C1 segment of cervical spinal cord (tissue), 14 donors: Measurements from ENCODE around the gene SOX18.
"Not testable (repeated sequence)": the region's sequence is repeated elsewhere in the genome, so short reads cannot be mapped to it uniquely, and the experiment has no call there.

Experiments used
- DNase-seq, 14 donors: peaks; one replicate each; lab custom pipeline; 2025; lab: John Stamatoyannopoulos, UW

SOX18 gene

GRCh38 chr20:64025101-64025825 lies 24.2 kb downstream of the SOX18 start:
- DNase-seq, result no peak

- DNase-seq, result no peak
These were observed 25.1 kb downstream of the SOX18 start for GRCh38 chr20:64024141-64024990.

- no peak for DNase-seq
These were observed 25.9 kb downstream of the SOX18 start for GRCh38 chr20:64023361-64024140.

DNA sequence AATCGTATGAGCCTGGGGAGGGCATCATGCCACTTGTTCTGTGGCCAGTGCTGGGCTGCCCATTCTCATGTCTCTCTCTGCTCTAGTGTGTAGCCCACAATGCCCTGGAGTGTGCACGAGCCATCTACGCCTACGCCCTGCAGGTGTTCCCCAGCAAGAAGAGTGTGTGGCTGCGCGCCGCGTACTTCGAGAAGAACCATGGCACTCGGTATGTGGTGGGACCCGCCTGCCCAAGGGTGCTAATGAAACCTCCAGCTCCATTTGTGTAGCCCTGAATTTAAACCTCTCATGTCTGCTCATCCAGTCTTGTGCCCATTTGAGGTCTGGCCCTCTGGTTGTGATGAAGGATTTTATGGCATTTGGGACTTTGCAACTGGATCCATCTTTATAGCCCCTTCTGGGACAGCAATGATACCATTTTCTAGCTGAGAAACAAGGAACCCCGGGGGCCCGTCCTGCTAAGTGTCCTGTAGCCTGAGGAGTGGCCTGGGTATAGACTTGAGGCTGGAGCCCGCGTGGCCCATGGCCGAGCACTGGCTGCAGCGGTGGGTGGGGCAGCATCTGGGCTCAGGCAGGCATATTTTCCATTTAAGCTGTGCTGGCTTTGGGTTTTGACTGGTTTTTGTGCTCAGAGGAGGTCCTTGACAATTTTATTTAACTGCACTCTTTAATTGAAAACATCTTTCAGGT lies 26.6 kb downstream of the SOX18 start:
- DNase-seq, result no peak

GRCh38 chr20:64021124-64021975 lies 28.1 kb downstream of the SOX18 start:
- no peak for DNase-seq

- DNase-seq, result no peak
These were observed 33.8 kb downstream of the SOX18 start for GRCh38 chr20:64015635-64016034.

GRCh38 chr20:64012385-64013154 lies 36.9 kb downstream of the SOX18 start:
- DNase-seq, result not testable (repeated sequence)

- DNase-seq, result no peak
These were observed 38.1 kb downstream of the SOX18 start for GRCh38 chr20:64011366-64011779.

GRCh38 chr20:64010711-64011237 lies 38.7 kb downstream of the SOX18 start:
- DNase-seq, result no peak

DNA sequence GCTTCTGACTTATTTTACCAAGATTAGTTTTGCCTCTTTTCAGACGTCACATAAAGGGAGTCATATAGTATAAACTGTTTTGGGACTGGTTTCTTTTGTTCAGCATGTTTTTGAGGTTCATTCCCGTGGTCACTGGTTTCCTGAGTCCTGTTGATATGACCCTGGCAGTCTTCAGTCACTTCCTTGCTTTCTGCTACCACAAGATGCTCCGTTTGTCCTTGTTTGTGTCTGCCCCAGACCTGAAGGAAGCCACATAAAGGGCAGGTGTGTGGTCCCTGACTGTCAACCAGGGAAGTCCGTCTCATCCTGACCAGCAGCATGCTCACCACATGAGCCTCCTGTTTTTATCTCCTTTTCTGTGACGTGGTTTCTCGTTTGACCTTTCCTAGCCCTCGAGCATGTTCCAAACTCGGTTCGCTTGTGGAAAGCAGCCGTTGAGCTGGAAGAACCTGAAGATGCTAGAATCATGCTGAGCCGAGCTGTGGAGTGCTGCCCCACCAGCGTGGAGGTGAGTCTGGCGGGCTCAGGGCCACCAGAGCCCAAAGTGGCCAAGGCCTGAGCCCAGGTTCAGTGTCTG lies 39.5 kb downstream of the SOX18 start:
- no peak for DNase-seq

GRCh38 chr20:64006902-64007301 lies 42.5 kb downstream of the SOX18 start:
- no peak for DNase-seq

DNA sequence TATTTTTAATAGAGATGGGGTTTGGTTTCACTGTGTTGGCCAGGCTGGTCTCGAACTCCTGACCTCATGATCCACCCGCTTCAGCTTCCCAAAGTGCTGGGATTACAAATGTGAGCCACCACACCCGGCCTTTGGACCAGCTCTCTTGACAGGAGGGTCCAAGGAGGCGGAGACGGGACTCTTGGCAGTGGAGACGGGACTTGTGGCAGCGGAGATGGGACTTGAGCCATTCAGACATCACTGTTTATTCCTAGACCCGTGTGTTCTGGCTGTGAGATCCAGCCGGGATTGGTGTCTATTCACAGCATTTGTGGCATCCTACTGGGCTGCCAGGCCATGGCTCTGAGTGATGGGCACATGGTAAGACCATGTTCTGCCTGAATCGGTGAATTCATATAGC lies 42.9 kb downstream of the SOX18 start:
- DNase-seq, result peak in 6 of 14 donors; percentile 0 to 22 (median 6)

GRCh38 chr20:64005394-64005793 lies 44.0 kb downstream of the SOX18 start:
- no peak for DNase-seq

- no peak for DNase-seq
These were observed 45.3 kb downstream of the SOX18 start for GRCh38 chr20:64003960-64004725.

DNA sequence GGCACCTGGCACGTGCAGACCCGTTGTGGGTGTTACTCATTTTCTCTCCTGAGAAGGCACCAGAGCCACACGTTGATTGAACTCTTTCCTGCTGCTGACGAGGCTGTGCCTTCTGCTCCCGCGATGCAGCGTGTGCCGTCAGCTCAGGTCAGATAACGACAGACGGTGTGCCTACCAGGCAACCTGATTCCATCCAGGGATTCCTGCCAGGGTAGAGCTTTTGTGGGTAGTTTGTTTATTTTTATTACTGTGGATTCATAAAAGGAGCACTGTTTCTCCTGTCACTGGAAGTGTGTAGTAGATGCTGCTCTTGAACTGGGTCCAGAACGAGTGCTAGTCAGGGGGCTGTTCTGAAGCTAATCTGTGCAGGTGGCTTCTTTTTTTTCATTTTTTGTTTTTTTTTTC lies 47.8 kb downstream of the SOX18 start:
- DNase-seq, result peak in 3 of 14 donors; percentile 32 to 99 (median 43)

GRCh38 chr20:64000906-64001305 lies 48.5 kb downstream of the SOX18 start:
- peak in 2 of 14 donors; percentile 30 to 96 for DNase-seq
